Muscle of arm (tissue), 12 donors: ENCODE results near the gene ZNF195. TPM values are rescaled to one million over a fixed set of nuclear protein-coding genes. Genes with fewer than 3 reads are reported as not detected.

Experiments
- polyA plus RNA-seq, 12 donors: library from polyadenylated mRNA; unstranded; fragments of 120-200 nt; gene quantifications; one replicate each; pipeline ENCODE4 v1.2.1, GENCODE V29; 2013; ENCODE audit not compliant: insufficient read length in 12 of 12

Gene ZNF195
- polyA plus RNA-seq, 12 donors, result 13.8 to 29.4 (median 21.8) TPM; not detected in 1

Other genes starting within 250 kb of the ZNF195 start
- gene OSBPL5, start 213.8 kb downstream of the ZNF195 start, polyA plus RNA-seq, result 10 to 100 TPM in 10 of 12 donors, 1 to 10 TPM in 1, not detected in 1; 9.7 to 46.6 (median 13.4) TPM
- gene MRGPRG, start 160.3 kb downstream of the ZNF195 start, polyA plus RNA-seq, result not detected
- gene MRGPRE, start 146.7 kb downstream of the ZNF195 start, polyA plus RNA-seq, result not detected